ENCODE measurements around the gene ADAM33.

- TF ChIP-seq, protein P1, sequence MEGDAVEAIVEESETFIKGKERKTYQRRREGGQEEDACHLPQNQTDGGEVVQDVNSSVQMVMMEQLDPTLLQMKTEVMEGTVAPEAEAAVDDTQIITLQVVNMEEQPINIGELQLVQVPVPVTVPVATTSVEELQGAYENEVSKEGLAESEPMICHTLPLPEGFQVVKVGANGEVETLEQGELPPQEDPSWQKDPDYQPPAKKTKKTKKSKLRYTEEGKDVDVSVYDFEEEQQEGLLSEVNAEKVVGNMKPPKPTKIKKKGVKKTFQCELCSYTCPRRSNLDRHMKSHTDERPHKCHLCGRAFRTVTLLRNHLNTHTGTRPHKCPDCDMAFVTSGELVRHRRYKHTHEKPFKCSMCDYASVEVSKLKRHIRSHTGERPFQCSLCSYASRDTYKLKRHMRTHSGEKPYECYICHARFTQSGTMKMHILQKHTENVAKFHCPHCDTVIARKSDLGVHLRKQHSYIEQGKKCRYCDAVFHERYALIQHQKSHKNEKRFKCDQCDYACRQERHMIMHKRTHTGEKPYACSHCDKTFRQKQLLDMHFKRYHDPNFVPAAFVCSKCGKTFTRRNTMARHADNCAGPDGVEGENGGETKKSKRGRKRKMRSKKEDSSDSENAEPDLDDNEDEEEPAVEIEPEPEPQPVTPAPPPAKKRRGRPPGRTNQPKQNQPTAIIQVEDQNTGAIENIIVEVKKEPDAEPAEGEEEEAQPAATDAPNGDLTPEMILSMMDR (conservative IDR thresholded peaks at IDR 0.05; ENCODE audit: low read depth, low read length), result no peak
- TF ChIP-seq EZH2 (IDR thresholded peaks at IDR 0.05; ENCODE audit: borderline replicate concordance, low read depth, low read length, poor library complexity, severe bottlenecking), result no peak
These were observed 369 bp downstream of the ADAM33 start for GRCh38 chr20:3681352-3681930.

Data from A673 (cell line).